GM18870 (cell line): ENCODE data around the gene FURIN.
"Not testable (repeated sequence)": the region's sequence is repeated elsewhere in the genome, so short reads cannot be mapped to it uniquely, and the experiment has no call there.

Experiments used
- ATAC-seq: cut with Tn5 transposase; IDR thresholded peaks from one replicate; pipeline ENCODE4 v1.9.1; 2021; ENCODE audit warnings: moderate library complexity; ENCODE audit not compliant: unreplicated experiment

FURIN gene

DNA sequence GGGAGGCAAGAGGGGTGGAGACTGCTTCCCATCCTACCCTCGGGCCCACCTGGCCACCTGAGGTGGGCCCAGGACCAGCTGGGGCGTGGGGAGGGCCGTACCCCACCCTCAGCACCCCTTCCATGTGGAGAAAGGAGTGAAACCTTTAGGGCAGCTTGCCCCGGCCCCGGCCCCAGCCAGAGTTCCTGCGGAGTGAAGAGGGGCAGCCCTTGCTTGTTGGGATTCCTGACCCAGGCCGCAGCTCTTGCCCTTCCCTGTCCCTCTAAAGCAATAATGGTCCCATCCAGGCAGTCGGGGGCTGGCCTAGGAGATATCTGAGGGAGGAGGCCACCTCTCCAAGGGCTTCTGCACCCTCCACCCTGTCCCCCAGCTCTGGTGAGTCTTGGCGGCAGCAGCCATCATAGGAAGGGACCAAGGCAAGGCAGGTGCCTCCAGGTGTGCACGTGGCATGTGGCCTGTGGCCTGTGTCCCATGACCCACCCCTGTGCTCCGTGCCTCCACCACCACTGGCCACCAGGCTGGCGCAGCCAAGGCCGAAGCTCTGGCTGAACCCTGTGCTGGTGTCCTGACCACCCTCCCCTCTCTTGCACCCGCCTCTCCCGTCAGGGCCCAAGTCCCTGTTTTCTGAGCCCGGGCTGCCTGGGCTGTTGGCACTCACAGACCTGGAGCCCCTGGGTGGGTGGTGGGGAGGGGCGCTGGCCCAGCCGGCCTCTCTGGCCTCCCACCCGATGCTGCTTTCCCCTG lies 13.8 kb downstream of the FURIN start:
- ATAC-seq = no peak

DNA sequence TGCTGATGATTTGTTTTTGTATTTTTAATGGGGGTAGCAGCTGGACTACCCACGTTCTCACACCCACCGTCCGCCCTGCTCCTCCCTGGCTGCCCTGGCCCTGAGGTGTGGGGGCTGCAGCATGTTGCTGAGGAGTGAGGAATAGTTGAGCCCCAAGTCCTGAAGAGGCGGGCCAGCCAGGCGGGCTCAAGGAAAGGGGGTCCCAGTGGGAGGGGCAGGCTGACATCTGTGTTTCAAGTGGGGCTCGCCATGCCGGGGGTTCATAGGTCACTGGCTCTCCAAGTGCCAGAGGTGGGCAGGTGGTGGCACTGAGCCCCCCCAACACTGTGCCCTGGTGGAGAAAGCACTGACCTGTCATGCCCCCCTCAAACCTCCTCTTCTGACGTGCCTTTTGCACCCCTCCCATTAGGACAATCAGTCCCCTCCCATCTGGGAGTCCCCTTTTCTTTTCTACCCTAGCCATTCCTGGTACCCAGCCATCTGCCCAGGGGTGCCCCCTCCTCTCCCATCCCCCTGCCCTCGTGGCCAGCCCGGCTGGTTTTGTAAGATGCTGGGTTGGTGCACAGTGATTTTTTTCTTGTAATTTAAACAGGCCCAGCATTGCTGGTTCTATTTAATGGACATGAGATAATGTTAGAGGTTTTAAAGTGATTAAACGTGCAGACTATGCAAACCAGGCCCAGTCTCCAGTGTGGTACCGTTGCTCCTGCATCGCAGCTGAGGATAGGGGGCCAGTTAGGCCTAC lies 14.6 kb downstream of the FURIN start:
- no peak for ATAC-seq

DNA sequence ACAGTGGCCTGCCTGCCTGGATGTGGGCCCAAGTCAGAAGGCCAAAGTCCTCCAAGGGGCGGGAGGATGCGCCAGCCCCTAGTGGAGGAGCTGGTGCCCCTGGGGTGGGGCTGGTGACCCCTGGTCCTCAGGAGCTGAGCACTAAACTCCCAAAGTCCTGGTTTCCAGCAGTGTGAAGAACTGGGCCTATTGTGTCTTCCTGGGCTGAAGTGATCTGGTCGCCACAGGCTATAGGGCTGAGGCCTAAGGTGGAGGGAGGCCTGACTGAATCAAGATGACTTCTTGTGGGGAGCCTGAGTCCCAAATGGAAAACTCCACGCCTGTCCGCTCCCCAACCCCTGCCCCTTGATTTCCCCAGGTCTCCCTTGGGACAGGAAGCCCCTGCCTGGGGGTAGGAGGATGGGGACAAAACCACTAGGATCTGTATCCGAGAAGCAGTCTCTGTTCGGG lies 15.2 kb downstream of the FURIN start:
- ATAC-seq = no peak

DNA sequence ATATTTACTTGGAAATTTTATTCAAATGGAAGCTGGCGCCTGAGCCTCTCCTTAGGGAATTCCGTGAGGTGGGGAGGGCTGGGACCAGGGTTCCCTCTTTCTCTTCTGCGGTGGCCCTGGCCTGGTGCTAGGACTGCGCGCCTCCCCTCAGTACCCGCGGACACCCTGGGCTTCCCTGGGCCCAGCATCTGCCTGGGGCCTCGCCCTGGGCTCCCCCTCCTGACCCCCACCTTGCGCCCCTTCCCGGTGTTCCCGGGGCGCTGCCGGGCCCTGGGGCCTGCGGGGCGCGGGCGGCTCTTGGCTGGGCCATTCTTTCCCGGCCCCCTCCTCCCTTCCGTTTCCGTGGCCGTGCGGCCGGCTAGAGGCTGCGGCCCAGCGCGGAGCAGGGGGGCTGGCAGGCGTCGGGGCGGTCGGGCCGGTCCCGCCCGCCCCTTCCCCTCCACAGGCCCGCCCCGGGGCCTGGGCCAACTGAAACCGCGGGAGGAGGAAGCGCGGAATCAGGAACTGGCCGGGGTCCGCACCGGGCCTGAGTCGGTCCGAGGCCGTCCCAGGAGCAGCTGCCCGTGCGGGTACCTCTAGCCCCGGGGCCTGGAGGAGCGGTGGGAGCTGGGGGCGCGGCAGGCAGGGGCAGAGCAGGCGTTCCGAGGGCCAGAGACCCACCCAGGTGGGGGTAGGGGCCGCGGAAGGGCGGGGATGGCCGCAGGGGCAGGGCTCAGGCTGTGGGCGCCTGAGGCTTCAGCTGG lies 15.8 kb downstream of the FURIN start, which contains the start of gene FES:
TSS of gene FES (plus strand) at position 529 of the 743 bp plus-strand sequence. CDS start 542 bp downstream, outside the sequence.
- no peak for ATAC-seq

DNA sequence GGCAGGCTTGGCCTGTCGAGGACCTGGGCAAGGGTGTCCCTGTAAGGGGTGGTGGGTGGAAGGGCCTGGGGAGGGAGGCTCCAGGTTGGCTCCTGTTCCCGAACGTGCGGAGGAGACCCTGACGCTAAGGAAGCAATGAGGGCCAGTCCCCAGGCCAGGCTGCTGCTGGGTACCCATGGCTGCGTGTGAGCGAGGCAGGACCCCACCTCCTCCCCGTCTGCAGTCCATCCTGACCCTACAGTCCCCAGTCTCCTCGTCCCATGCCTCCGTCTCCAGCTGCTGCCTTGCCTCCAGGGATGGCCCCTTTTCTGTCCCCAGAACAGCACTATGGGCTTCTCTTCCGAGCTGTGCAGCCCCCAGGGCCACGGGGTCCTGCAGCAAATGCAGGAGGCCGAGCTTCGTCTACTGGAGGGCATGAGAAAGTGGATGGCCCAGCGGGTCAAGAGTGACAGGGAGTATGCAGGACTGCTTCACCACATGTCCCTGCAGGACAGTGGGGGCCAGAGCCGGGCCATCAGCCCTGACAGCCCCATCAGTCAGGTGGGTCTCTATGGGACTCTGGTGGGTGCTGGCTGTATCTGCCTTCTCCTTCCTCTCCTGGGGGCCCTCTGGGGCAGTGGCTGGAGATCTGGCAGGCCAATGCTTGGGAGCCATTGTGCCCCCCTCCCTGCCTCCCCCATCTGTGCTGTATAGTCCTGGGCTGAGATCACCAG lies 16.5 kb downstream of the FURIN start:
- ATAC-seq = no peak

DNA sequence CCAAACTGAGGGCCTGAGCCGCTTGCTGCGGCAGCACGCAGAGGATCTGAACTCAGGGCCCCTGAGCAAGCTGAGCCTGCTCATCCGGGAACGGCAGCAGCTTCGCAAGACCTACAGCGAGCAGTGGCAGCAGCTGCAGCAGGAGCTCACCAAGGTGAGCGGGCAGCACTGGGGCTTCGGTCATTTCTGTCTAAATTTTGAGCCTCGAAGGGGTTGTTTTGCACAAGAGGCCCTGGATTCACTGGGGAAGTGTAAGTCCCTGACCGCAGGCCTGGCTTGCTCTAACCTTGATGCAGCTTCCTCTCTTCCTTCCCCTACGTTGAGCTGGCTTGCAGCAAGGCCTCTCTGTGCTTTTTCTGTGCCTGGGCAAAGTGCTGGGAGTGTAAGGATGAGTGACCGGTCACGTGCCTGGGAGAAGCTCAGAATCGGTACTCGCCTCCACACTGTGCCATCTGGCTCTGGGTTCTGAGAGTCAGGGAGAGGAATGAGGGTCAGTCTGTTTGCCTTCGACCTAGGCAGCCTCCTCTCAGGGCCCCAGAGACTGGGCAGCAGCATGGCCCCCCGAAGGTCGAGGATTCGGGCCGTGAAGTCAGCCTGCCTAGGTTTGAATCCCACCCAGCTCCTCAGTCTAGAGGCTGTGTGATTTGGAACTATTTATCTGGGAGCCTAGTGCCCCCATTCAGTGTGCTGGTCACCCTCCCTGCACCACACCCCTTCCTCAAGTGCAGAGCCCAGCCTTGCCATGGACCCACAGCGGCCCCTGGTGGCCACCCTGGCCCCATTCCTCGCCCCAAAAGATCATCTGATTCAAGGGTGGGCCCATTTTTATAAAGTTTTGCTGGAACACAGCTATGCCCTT lies 17.3 kb downstream of the FURIN start:
- ATAC-seq = no peak

DNA sequence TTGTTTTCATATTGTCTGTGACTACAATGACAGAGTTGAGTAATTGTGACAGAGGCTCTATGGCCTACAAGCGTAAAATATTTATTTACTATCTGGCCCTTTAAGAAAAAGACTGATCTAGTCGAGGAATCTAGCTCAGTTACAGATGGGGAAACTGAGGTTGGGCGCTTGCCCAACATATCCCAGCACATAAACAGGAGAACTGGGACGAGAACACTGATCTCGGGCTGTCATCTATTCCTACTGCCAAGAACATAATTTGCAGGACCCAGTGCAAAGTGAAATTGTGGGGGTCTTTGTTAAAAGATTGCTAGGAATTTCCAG lies 17.9 kb downstream of the FURIN start:
- no peak for ATAC-seq

DNA sequence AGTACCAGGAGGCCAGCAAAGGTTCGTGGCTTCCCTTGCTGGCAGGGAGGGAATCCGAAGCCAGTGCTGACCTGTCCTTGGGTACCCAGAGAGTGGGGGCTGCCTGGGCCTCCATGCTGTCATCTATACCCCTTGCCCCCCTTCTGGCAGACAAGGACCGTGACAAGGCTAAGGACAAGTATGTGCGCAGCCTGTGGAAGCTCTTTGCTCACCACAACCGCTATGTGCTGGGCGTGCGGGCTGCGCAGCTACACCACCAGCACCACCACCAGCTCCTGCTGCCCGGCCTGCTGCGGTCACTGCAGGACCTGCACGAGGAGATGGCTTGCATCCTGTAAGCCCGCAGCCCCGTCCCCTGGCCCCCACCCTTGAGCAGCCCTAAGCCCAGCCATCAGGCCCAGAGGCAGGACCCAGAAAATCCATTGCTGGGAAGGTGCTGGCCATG lies 18.7 kb downstream of the FURIN start:
- no peak for ATAC-seq

DNA sequence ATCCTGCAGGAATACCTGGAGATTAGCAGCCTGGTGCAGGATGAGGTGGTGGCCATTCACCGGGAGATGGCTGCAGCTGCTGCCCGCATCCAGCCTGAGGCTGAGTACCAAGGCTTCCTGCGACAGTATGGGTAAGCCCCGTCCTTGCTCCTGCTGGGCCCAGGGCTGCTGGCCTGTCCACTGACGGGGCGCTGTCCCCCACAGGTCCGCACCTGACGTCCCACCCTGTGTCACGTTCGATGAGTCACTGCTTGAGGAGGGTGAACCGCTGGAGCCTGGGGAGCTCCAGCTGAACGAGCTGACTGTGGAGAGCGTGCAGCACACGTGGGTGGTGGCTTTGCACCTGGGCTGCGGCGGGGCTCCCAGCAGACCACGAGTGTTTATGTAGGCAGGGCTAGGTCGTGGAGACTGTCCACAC lies 20.9 kb downstream of the FURIN start:
- no peak for ATAC-seq

DNA sequence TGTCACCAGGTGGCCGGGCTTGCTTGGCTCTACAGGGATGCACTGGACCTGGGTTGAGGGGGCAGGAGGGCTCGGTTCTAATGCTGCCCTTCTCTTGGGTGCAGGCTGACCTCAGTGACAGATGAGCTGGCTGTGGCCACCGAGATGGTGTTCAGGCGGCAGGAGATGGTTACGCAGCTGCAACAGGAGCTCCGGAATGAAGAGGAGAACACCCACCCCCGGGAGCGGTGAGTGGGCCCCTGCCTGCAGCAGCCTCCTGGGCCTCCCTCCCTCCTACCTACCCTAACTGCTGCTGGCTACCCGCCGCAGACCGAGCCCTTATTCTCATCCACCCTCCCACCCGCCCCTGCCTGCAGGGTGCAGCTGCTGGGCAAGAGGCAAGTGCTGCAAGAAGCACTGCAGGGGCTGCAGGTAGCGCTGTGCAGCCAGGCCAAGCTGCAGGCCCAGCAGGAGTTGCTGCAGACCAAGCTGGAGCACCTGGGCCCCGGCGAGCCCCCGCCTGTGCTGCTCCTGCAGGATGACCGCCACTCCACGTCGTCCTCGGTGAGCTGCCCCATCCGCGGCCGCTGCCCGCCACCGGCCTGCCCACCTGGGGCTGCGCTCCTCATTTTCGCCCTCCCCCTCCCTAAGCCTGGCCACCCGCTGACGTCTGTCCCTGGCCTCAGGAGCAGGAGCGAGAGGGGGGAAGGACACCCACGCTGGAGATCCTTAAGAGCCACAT lies 21.5 kb downstream of the FURIN start:
- ATAC-seq = no peak

DNA sequence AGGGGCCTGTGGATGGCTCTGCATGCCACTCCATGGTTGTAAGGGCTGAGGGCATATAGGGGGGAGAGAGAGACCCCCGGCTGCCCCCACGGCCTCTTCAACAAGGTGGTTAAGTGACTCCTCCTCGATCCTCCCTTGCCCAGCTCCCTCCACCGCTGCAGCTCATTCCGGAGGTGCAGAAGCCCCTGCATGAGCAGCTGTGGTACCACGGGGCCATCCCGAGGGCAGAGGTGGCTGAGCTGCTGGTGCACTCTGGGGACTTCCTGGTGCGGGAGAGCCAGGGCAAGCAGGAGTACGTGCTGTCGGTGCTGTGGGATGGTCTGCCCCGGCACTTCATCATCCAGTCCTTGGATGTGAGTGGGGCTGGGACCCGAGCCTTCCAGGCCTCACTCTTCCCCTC lies 22.5 kb downstream of the FURIN start:
- no peak for ATAC-seq

DNA sequence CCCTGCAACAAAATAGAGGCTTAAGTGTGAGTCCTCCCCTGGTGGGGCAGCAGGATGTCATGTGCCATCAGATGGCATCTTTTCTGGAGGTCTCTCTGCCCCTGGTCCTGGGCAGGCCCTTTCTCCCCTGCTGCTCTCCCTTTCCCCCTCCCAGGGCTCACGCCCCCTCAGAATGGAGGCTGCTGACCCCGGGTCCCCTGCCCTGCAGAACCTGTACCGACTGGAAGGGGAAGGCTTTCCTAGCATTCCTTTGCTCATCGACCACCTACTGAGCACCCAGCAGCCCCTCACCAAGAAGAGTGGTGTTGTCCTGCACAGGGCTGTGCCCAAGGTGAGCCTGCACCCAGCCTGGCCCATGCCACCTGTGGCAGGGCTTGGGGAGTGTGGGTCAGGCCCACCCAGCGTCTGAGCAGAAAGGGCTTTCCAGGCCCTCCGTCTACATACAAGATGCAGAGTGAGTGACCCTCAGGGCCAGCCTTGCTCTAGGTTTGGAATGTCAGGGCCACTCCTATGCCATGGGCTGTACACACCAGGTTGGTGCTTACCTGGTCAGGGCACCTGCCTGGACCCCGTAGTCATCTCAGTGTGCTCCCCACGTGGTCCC lies 23.1 kb downstream of the FURIN start:
- no peak for ATAC-seq

DNA sequence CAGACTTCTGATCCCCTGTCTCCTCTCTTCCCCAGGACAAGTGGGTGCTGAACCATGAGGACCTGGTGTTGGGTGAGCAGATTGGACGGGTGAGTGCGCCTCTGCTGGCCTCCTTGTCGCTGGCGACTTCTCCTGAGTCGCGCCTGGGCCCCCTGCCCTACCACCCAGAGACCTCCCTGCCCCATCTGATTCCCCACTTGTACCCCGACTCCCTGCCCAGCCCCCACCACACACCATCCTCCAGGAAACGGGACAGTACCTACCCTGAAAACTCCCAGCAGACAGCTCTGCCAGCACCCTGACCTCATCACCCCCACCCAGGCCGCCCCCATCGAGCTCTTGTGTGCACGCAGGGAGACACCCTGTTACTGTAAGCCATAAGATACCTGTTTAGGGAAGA lies 23.6 kb downstream of the FURIN start:
- no peak for ATAC-seq

DNA sequence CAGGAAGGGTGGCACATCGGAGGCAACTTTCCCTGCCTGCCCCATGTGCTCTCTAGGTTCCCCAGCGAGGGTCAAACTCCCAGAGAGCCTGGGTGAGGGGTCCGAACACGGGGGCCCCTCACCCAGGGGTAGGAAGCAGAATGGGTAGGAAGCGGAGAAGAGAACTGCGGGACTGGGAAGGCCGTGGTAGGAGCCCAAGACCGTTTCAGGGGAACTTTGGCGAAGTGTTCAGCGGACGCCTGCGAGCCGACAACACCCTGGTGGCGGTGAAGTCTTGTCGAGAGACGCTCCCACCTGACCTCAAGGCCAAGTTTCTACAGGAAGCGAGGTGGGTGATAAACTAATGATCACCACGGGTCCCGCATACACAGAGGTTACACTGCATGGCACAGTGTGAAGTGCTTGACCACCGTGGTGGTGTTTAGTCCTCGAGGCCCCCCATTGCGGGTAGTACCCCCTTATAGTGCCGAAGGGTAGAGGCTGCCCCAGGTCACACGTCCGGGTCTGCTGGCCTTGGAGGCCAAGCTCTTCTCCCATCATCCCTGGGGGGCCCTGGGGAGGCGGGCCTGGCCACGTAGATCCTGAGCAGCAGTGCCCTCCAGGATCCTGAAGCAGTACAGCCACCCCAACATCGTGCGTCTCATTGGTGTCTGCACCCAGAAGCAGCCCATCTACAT lies 24.2 kb downstream of the FURIN start:
- no peak for ATAC-seq

DNA sequence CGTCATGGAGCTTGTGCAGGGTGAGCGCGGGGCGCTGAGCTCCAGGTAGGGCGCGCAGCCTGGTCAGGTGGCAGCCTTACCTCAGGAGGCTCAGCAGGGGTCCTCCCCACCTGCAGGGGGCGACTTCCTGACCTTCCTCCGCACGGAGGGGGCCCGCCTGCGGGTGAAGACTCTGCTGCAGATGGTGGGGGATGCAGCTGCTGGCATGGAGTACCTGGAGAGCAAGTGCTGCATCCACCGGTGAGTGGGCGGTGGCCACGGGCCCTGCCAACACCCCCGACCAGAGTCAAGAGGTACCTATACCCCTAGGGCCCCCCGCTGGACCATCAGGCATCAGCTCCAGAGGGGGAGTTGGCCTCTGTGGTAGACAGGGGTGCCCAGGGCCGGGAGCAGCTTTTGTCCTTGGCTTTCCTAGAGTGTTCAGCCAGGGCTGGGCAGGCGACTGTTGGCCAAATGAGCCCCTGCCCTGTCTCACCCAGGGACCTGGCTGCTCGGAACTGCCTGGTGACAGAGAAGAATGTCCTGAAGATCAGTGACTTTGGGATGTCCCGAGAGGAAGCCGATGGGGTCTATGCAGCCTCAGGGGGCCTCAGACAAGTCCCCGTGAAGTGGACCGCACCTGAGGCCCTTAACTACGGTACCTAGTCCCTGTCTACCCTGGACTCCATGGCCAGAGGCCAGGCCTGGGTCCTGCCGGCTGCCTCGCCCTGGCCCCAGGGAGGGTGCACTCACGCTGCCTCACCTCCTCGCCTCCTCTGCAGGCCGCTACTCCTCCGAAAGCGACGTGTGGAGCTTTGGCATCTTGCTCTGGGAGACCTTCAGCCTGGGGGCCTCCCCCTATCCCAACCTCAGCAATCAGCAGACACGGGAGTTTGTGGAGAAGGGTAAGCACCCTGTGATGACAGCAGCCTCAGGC lies 25.0 kb downstream of the FURIN start:
- ATAC-seq = no peak

DNA sequence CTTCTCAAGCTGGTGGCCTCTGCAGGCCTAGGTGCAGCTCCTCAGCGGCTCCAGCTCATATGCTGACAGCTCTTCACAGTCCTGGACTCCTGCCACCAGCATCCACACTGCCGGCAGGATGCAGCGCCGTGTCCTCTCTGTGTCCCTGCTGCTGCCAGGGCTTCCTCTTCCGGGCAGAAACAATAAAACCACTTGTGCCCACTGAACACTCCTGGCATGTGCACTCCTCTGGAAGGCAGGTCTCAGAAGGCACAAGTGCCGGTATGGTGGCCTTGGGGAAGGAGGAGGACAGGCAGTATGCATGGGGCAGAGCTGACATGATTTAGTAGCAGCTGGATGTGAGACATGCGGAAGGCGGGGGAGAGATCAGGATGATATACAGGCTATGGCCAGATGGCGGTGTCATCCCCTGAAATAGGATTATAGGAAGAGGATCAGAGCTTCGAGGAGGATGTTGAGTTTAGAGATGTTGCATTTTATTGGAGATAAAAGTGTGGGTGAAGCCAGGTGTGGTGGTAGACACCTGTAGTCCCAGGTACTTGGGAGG lies 27.3 kb downstream of the FURIN start:
- no peak for ATAC-seq

DNA sequence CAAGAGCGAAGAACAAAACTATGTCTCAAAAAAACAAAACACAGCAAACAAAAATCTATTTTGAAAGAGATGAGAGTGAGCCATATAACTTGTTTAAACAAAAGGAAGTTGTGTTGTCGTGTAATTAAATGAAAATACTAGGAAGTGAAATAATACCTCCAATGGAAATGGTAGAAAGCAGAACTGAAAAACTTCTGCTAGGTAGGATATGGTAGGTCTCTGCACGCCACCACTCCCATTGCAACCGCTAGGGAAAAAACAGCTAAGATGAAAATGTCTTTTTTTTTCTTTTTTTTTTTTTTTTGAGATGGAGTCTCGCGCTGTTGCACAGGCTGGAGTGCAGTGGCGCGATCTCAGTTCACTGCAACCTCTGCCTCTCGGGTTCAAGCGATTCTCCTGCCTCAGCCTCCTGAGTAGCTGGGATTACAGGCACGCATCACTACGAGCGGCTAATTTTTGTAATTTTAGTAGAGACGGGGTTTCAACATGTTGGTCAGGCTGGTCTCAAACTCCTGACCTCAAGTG lies 28.8 kb downstream of the FURIN start:
- not testable (repeated sequence) for ATAC-seq
